Measurements from ENCODE around the gene SOX10.
"Not testable (repeated sequence)": the region's sequence is repeated elsewhere in the genome, so short reads cannot be mapped to it uniquely, and the experiment has no call there.

The SOX10 gene

DNA sequence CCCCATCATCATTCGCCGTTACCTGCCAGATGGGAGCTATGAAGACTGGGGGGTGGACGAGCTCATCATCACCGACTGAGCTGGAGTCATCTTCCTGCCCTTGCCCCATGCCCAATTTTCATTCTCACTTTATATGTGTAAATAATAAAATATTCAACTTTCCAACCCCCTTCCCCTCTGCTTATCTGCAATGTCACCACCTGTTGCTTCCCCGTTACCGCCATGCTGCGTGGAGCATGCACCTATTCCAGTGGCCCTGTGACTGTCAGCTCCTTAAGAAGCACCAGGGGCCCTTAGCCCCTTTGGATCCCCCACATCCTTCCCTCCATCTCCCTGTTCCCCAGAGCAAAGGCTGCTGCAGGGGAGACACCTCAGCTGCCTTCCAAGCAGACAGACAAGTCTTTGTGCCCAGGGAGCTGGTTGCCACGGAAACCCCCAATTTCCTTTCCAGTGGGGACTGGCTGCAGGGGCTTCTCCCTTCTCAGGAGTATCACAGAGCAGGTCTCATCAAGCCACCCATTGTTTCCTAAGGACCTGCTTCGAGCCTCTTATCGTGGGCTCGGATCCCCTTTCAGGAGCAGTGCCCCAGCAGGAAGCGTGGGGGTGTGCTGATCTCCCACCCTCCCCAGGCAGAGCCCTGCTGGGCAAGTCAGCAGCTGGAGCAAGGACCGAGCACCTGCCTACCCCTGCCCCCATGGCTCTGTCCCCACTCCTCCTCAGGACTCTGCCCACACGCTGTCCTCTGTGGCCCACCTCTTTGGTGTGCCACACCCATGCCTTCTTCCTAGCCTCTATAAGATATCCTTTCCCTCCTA is 16.5 kb downstream of the SOX10 start:
- H3K36me3 Mint-ChIP-seq, result peaks cover 18% of the 10 kb centered on the region
- peaks cover 2% of the 10 kb centered on the region for H3K4me1 Mint-ChIP-seq
- no peak for DNase-seq
- no peaks in the 10 kb centered on the region for H3K27me3 Mint-ChIP-seq
- H3K27ac Mint-ChIP-seq, result no peak overlapping the region
- no peak overlapping the region for H3K4me3 Mint-ChIP-seq
- H3K9me3 Mint-ChIP-seq, result no peaks in the 10 kb centered on the region
- CTCF ChIA-PET, result interaction anchor here (0.8 to 6.8 kb wide), 2 partner anchors 81 to 150 kb away, joined by 3 to 65 read pairs; no protein-coding TSS in a partner anchor

DNA sequence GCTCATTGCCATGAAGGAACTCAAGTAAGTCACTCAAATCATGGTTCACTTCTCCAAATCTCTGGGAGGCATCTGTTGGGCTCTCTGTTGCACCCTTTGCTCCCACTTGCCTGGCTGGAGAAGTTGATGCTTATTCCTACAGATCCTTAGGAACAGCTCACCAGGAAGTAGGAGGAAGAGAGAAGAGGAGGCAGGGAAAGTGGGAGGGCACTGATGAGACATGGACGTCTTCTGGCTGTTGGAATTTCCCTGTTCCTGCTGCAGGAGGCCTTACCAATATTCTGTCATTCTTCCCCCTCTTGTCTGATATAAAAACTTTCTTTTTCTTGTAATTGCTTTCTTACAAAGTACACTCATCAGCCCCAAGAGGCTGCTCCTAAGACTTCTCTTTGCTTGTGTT is 17.2 kb downstream of the SOX10 start:
- CTCF ChIA-PET, result interaction anchor here (0.8 to 6.8 kb wide), 2 partner anchors 80 to 149 kb away, joined by 3 to 65 read pairs; no protein-coding TSS in a partner anchor
- peaks cover 20% of the 10 kb centered on the region for H3K36me3 Mint-ChIP-seq
- H3K9me3 Mint-ChIP-seq, result no peaks in the 10 kb centered on the region

DNA sequence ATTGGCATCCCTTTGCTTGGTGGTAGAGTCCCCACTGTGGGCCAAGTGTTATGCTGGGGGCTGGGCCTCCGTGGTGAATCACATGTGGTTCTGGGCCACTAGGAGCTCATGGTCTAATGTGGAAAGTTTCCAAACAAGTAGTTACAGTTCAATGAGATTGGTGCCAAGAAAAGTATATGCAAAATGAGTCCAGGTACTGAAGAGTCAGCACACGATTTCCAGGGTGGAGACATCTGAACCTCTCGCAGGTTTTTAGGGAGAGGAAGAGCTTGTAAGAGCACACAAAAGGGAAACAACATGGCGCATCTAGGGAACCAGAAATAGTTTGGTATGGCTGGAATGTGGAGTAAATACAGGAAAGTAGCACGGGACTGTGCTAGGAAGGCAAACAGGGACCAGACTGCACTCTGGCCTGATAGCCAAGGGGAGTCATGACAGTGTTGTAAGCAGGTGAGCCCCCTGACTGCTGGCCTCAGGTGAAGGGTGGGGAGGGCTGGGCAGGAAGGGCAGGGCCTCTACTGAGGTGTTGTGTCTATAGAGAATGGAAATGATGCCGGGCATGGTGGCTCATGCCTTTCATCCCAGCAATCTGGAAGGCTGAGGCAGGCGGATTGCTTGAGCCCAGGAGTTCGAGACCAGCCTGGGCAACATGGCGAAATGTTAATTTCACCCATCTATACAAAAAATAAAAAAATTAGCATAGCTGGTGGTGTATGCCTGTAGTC is 18.3 kb downstream of the SOX10 start:
- Mint-ChIP-seq H3K27me3 (no peaks in the 10 kb centered on the region), H3K27ac (no peak overlapping the region), H3K4me3 (no peak overlapping the region), H3K4me1 (peaks cover 2% of the 10 kb centered on the region), H3K36me3 (peaks cover 30% of the 10 kb centered on the region), H3K9me3 (no peaks in the 10 kb centered on the region)
- CTCF ChIA-PET, result interaction anchor here (0.8 to 6.8 kb wide), 7 partner anchors 12 to 157 kb away, joined by 3 to 65 read pairs (median 6); partner anchors contain the start of genes C22orf23 and POLR2F
- no peak for DNase-seq

More for the DNA sequence above, 17.2 kb downstream of the SOX10 start:
- Mint-ChIP-seq H3K4me3 (no peak overlapping the region), H3K4me1 (peaks cover 2% of the 10 kb centered on the region), H3K27me3 (no peaks in the 10 kb centered on the region), H3K27ac (no peak overlapping the region)
- no peak for DNase-seq

DNA sequence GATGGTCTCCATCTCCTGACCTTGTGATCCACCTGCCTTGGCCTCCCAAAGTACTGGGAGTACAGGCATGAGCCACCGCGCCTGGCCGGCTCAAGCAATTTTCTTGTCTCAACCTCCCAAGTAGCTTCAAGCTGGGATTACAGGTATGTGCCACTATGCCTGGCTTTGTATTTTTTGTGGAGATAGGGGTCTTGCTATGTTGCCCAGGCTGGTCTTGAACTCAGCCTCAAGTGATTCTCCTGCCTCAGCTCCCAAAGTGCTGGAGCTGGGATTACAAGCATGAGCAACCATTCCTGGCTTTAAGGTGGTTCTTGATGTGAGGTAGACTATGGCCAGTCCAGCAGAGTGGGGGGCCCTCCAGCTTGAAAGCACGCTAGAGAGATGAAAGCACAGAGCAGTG is 23.3 kb downstream of the SOX10 start:
- H3K27ac Mint-ChIP-seq, result no peak overlapping the region
- H3K9me3 Mint-ChIP-seq, result no peaks in the 10 kb centered on the region
- H3K4me3 Mint-ChIP-seq, result no peak overlapping the region
- no peak for DNase-seq
- peaks cover 52% of the 10 kb centered on the region for H3K36me3 Mint-ChIP-seq
- CTCF ChIA-PET, result interaction anchor here (0.7 to 1.1 kb wide), 2 partner anchors 11 to 87 kb away, joined by 3 read pairs; no protein-coding TSS in a partner anchor
- H3K4me1 Mint-ChIP-seq, result peaks cover 5% of the 10 kb centered on the region
- H3K27me3 Mint-ChIP-seq, result no peaks in the 10 kb centered on the region

DNA sequence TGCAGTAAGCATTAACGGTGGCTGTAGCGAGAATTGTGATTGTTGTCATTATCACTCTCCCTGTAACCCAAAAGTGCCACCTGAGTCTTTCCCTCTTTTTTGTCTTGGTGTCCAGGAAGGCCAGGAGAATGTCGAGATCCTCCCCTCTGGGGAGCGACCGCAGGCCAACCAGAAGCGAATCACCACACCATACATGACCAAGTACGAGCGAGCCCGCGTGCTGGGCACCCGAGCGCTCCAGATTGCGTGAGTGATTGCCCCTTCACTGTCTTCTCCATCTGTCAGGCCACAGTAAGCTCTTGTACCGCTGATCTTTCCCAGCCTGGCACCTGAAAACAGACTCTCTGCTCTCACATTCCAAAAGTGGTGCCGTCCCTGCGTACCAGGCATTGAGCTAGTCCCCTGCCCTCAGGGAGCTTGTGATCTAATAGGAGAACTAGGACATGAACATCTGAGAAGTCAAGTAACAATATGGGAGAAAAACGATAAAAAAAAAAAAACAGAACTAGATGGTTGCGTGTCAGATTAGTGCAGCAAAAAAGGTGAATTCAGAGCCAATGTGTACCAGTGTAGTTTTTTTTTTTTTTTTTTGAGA is 25.0 kb downstream of the SOX10 start:
- H3K9me3 Mint-ChIP-seq, result no peaks in the 10 kb centered on the region
- DNase-seq, result no peak
- H3K27ac Mint-ChIP-seq, result no peak overlapping the region
- CTCF ChIA-PET, result no interaction called here
- H3K4me3 Mint-ChIP-seq, result no peak overlapping the region
- peaks cover 46% of the 10 kb centered on the region for H3K36me3 Mint-ChIP-seq
- no peaks in the 10 kb centered on the region for H3K27me3 Mint-ChIP-seq
- H3K4me1 Mint-ChIP-seq, result peaks cover 12% of the 10 kb centered on the region

DNA sequence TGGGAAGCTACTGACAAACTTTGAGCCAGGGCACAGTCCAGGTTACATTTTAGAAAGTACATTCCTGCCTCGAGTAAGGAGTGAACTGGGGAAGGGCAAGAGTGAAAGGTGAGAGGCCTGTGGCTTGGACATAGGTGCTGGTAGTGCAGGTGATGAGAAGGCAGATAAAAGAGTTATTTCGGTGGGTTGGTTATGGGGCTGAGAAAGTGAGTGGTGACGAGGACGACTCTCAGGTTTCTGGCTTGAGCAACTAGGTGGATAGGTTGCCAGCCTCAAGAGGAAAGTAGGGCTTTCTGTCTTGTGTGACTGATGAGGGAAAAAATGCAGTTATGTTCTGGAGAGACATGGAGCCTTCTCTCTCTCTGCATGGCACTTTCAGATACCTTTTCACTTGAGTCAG is 27.1 kb downstream of the SOX10 start:
- H3K4me3 Mint-ChIP-seq, result no peak overlapping the region

DNA sequence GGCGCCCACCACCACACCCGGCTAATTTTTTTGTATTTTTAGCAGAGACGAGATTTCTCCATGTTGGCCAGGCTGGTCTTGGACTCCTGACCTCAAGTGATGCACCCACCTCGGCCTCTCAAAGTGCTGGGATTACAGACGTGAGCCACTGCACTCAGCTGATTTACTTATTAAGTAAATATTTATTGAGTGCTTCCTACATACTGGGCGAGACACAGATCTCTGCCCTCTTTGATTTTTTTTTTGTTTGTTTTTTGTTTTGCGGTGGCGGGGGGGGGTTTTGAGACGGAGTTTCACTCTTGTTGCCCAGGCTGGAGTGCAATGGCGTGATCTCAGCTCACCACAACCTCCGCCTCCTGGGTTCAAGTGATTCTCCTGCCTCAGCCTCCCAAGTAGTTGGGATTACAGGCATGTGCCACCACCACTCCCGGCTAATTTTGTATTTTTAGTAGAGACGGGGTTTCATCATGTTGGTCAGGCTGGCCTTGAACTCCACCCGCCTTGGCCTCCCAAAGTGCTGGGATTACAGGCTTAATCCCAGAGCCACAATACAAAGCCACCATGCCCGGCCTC is 28.4 kb downstream of the SOX10 start:
- H3K4me1 Mint-ChIP-seq, result peaks cover 29% of the 10 kb centered on the region
- H3K27me3 Mint-ChIP-seq, result peaks cover 25% of the 10 kb centered on the region
- H3K9me3 Mint-ChIP-seq, H3K27ac Mint-ChIP-seq, CTCF ChIA-PET, H3K4me3 Mint-ChIP-seq, DNase-seq: not testable (repeated sequence)
- peaks cover 32% of the 10 kb centered on the region for H3K36me3 Mint-ChIP-seq

More for the DNA sequence above, 27.1 kb downstream of the SOX10 start:
- H3K4me1 Mint-ChIP-seq, result peaks cover 29% of the 10 kb centered on the region
- no peak for DNase-seq
- H3K27ac Mint-ChIP-seq, result no peak overlapping the region
- peaks cover 13% of the 10 kb centered on the region for H3K27me3 Mint-ChIP-seq
- H3K9me3 Mint-ChIP-seq, result no peaks in the 10 kb centered on the region
- CTCF ChIA-PET, result no interaction called here
- peaks cover 45% of the 10 kb centered on the region for H3K36me3 Mint-ChIP-seq

DNA sequence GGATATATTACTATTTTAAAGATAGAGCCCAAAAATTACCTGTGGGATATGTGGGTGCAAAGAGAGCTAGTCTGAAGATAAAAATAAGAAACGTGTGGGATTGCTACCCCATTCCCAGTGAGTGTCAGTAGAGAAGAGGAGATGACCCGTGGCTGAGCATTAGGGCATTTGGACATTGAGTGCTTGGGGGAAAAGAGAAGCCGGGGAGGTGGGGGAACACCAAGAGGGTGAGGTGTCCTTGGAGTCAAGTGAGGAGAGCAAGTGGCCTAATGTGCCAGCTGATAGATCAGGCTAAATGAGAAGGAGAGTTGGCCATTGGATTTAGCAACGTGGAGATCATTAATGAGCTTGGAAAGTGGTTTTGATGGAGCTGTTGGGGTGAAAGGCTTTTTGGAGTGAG is 29.7 kb downstream of the SOX10 start:
- H3K27ac Mint-ChIP-seq, result peak overlapping the region; percentile 86
- CTCF ChIA-PET, result interaction anchor here (0.7 to 2.6 kb wide), 5 partner anchors 11 to 771 kb away, joined by 3 to 7 read pairs (median 6); no protein-coding TSS in a partner anchor
- peaks cover 31% of the 10 kb centered on the region for H3K27me3 Mint-ChIP-seq
- DNase-seq, result no peak
- peak overlapping the region; percentile 96 for H3K4me3 Mint-ChIP-seq
- H3K36me3 Mint-ChIP-seq, result peaks cover 29% of the 10 kb centered on the region
- H3K4me1 Mint-ChIP-seq, result peaks cover 29% of the 10 kb centered on the region
- H3K9me3 Mint-ChIP-seq, result no peaks in the 10 kb centered on the region

DNA sequence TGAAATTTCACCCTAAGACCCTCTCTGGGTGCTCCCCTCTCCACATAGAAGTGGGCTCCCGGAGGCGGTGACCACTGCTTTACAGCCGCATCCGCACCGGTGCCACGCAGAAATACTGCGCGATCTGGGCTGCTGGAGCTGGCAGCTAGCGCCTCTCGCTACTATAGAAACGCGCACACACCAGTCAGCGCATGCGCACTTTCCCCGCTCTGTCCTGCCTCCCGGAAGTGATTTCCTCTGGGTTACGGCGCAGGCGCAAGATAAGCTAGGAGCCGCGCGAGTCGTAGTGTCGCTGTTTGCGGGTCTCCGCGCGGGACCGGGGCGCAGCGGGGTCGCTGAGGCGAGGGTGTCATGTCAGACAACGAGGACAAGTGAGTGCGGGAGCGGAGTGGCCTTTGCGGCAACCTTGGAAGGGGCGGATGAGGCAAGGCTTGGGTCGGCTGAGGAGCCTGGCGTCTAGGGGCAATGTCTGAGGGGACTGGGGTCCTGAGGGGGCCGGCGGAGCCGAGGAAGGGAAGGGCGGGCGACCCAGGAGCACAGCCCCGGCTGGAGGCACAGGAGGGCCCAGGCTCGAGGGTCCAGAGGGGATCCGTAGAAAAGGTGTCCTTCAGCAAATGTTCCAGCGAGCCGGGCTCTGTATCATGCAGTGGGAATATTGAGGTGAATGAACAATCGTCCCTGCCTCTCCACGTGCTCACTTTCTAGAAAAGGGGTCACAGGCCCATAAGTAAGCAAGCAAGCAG is 30.7 kb downstream of the SOX10 start, which contains the start of the genes C22orf23 and POLR2F:
Gene C22orf23 (minus strand): TSS at position 165 of the 743 bp plus-strand sequence. CDS start 452 bp downstream, outside the sequence.
Gene POLR2F (plus strand): TSS at position 263 of the 743 bp plus-strand sequence. CDS start 89 bp downstream, at position 352.
- peaks cover 19% of the 10 kb centered on the region for H3K36me3 Mint-ChIP-seq
- no peaks in the 10 kb centered on the region for H3K9me3 Mint-ChIP-seq
- peak; percentile 98 for DNase-seq
- H3K27ac Mint-ChIP-seq, result peak within 1 kb of the TSS; percentile 86
- peaks cover 29% of the 10 kb centered on the region for H3K4me1 Mint-ChIP-seq
- CTCF ChIA-PET, result interaction anchor here (0.6 to 2.6 kb wide), 7 partner anchors 12 to 1544 kb away, joined by 3 to 7 read pairs (median 3); no protein-coding TSS in a partner anchor
- peaks cover 31% of the 10 kb centered on the region for H3K27me3 Mint-ChIP-seq
- peak within 1 kb of the TSS; percentile 96 for H3K4me3 Mint-ChIP-seq

DNA sequence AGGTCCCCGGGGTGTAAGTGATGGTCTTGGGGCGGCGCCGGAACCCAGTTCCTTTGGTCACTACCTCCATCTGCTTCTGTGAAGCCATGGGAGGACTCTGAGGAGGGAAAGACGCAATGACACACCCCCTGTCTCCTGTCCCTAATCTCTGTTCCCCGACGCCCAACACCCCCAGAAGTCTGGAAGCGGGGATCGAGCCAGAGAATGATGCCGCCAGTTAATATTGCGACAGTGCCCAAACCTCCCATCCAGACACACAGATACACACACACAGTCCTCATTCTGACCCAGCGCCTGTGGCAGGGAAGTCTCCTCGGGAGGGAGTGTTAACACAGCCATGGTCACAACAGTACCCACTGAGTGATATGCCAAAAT is 31.3 kb downstream of the SOX10 start:
- Mint-ChIP-seq H3K4me1 (peaks cover 29% of the 10 kb centered on the region), H3K9me3 (no peaks in the 10 kb centered on the region), H3K4me3 (peak overlapping the region; percentile 96), H3K27ac (no peak overlapping the region), H3K27me3 (peaks cover 31% of the 10 kb centered on the region), H3K36me3 (peaks cover 16% of the 10 kb centered on the region)
- CTCF ChIA-PET, result interaction anchor here (0.6 to 2.6 kb wide), 5 partner anchors 13 to 1544 kb away, joined by 3 to 7 read pairs (median 6); no protein-coding TSS in a partner anchor
- DNase-seq, result no peak

DNA sequence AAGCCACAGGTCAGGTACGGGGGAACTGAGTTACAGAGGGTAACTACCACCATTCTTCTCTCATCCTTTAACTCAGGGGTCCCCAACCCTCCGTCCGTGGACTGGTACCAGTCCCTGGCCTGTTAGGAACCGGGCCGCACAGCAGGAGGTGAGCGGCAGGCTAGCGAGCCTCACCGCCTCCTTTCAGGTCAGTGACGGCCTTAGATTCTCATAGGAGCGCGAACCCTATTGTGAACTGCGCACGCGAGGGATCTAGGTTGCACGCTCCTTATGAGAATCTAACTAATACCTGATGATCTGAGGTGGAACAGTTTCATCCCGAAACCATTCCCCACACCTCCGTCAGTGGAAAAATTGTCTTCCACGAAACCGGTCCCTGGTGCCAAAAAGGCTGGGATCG is 31.7 kb downstream of the SOX10 start:
- peaks cover 31% of the 10 kb centered on the region for H3K27me3 Mint-ChIP-seq
- H3K27ac Mint-ChIP-seq, result not testable (repeated sequence)

DNA sequence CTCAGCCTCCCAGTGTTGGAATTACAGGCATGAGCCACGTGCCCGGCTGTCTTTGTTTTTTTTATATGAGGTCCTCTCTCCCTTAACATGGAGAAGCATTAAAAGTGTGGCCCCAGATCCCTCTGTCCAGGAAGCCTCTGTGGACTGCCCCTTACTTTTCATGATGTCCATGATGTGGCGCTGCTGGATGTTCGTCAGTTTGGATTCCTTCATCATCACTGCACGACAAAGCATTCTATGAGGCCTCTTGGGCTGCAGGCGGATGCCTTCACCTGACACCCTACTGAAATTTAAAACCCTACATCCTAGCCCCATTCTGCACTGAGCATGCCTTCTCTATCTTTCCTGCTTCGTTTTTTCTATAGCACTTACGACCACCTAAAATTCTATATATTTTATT is 33.0 kb downstream of the SOX10 start:
- no peak overlapping the region for H3K27ac Mint-ChIP-seq
- peaks cover 2% of the 10 kb centered on the region for H3K36me3 Mint-ChIP-seq
- H3K9me3 Mint-ChIP-seq, result no peaks in the 10 kb centered on the region
- H3K4me3 Mint-ChIP-seq, result no peak overlapping the region
- peaks cover 27% of the 10 kb centered on the region for H3K4me1 Mint-ChIP-seq
- H3K27me3 Mint-ChIP-seq, result peaks cover 31% of the 10 kb centered on the region
- DNase-seq, result no peak
- CTCF ChIA-PET, result no interaction called here

More for the DNA sequence above, 31.7 kb downstream of the SOX10 start:
- not testable (repeated sequence) for H3K9me3 Mint-ChIP-seq, DNase-seq
- H3K4me3 Mint-ChIP-seq, result peak overlapping the region; percentile 96
- CTCF ChIA-PET, result interaction anchor here (2.6 kb wide), 1 partner anchor 135 kb away, joined by 6 read pairs; no protein-coding TSS in a partner anchor
- peaks cover 13% of the 10 kb centered on the region for H3K36me3 Mint-ChIP-seq
- H3K4me1 Mint-ChIP-seq, result peaks cover 29% of the 10 kb centered on the region

Measured in activated naive CD4-positive, alpha-beta T cell treated with anti-CD3 and anti-CD28 coated beads, Interleukin-2, amount 10 ng/mL, durations not matched to agents 7 days and 5 days (primary cell).